HCT116 (cell line): ENCODE measurements around the gene RPL31. TPM values are rescaled to one million over a fixed set of nuclear protein-coding genes. Genes with fewer than 3 reads are reported as not detected.

Source experiments
- ATAC-seq: fragments of 200-7000 bp; cut with Tn5 transposase; 2 replicates; pipeline ENCODE4 v1.9.1; 2020; ENCODE audit warnings: mild to moderate bottlenecking, moderate library complexity
- BruUV-seq: library from RNA; stranded (reverse); fragments of 400-500 nt; replicated peaks from 2 replicates; lab custom pipeline; 2021; lab: Mats Ljungman, UMichigan
- CTCF ChIA-PET: fragments of 300-600 bp; sonication (Branson Sonifier 250); formaldehyde crosslinking; loops from one replicate; lab custom pipeline; 2021; ENCODE audit warnings: antibody characterized with exemption; lab: Charles Lee
- POLR2A ChIA-PET: fragments of 300-600, 350-600 bp; sonication (Branson Sonifier 250); formaldehyde crosslinking; loops from one replicate; lab custom pipeline; 2021; ENCODE audit warnings: antibody characterized with exemption; lab: Charles Lee
- RAD21 ChIA-PET, 2 experiments: fragments of 300-600 bp; sonication (Branson Sonifier 250); formaldehyde crosslinking; loops; one replicate each; lab custom pipeline; 2023; ENCODE audit warnings: low total read pairs in 2 of 2; ENCODE audit not compliant: uncharacterized antibody in 2 of 2, unreplicated experiment in 2 of 2, low non-redundant PET in 1 of 2; lab: Charles Lee
- DNase-seq: peaks from one replicate; pipeline ENCODE4 v3.0.0-alpha.2; 2010; ENCODE audit warnings: low read depth, low spot score
- H2AFZ ChIP-seq: fragments of 200-600 bp; shearing (Covaris generic), sonication (generic); 2 replicates; pipeline ENCODE4 v1.6.1; 2017; ENCODE audit warnings: low read depth, mixed run types, mixed read lengths, antibody characterized with exemption, low read length; ENCODE audit not compliant: poor library complexity, severe bottlenecking
- H3K27ac ChIP-seq: 2 replicates; pipeline ENCODE4 v1.5.1; 2012; ENCODE audit warnings: low read depth, low read length
- H3K27me3 ChIP-seq: fragments of 200-600 bp; sonication (generic); 2 replicates; pipeline ENCODE4 v1.6.1; 2016; ENCODE audit warnings: mixed run types, low read length, mixed read lengths; ENCODE audit not compliant: insufficient read depth
- H3K36me3 ChIP-seq, 2 experiments: fragments of 200-500 bp in 1 of 2; fragments of 200-600 bp in 1 of 2; sonication (Bioruptor generic) in 1 of 2; sonication (generic) in 1 of 2; 2 replicates each; pipeline versions ENCODE4 v1.5.1 to v1.6.1; 2014 to 2016; ENCODE audit warnings: low read length in 2 of 2, inconsistent platforms in 1 of 2, mixed read lengths in 1 of 2, mixed run types in 1 of 2; ENCODE audit not compliant: insufficient read depth in 2 of 2, control insufficient read depth in 1 of 2
- H3K4me1 ChIP-seq, 2 experiments: fragments of 200-600 bp in 1 of 2; sonication (generic) in 1 of 2; 2 replicates each; pipeline versions ENCODE4 v1.5.1 to v1.6.1; 2012 to 2017; ENCODE audit warnings: low read length in 2 of 2, inconsistent platforms in 1 of 2, mild to moderate bottlenecking in 1 of 2, mixed read lengths in 1 of 2, mixed run types in 1 of 2, moderate library complexity in 1 of 2; ENCODE audit not compliant: insufficient read depth in 2 of 2, control insufficient read depth in 1 of 2
- H3K4me2 ChIP-seq: fragments of 200-600 bp; sonication (generic); 2 replicates; pipeline ENCODE4 v1.6.1; 2017; ENCODE audit warnings: mixed run types, low read length, mixed read lengths
- H3K4me3 ChIP-seq, 2 experiments: fragments of 200-600 bp in 1 of 2; sonication (generic) in 1 of 2; replicated peaks in 1 of 2; 2 replicates each; pipeline ENCODE4 v1.5.1; 2011 to 2016; ENCODE audit warnings: low read length in 2 of 2, control low read depth in 1 of 2, low read depth in 1 of 2, mild to moderate bottlenecking in 1 of 2, mixed read lengths in 1 of 2, mixed run types in 1 of 2
- H3K79me2 ChIP-seq: fragments of 200-600 bp; sonication (generic); 2 replicates; pipeline ENCODE4 v1.6.1; 2017; ENCODE audit warnings: mild to moderate bottlenecking, mixed run types, low read length, moderate library complexity, mixed read lengths; ENCODE audit not compliant: insufficient read depth
- H3K9ac ChIP-seq: fragments of 200-600 bp; sonication (generic); 2 replicates; pipeline ENCODE4 v1.6.1; 2016; ENCODE audit warnings: low read length, mixed read lengths
- H3K9me2 ChIP-seq: fragments of 200-600 bp; sonication (generic), shearing (Covaris generic); 2 replicates; pipeline ENCODE4 v1.6.1; 2017; ENCODE audit warnings: mixed run types, mild to moderate bottlenecking, moderate library complexity; ENCODE audit not compliant: insufficient read depth
- H3K9me3 ChIP-seq, 2 experiments: fragments of 200-500 bp in 1 of 2; fragments of 200-600 bp in 1 of 2; sonication (Bioruptor generic) in 1 of 2; sonication (generic) in 1 of 2; 2 replicates each; pipeline ENCODE4 v1.6.1; 2014 to 2017; ENCODE audit warnings: low read length in 2 of 2, mixed read lengths in 2 of 2, inconsistent platforms in 1 of 2, low read depth in 1 of 2, mild to moderate bottlenecking in 1 of 2, mixed run types in 1 of 2, moderate library complexity in 1 of 2; ENCODE audit not compliant: control insufficient read depth in 1 of 2, insufficient read depth in 1 of 2
- H4K20me1 ChIP-seq: fragments of 200-600 bp; sonication (generic), shearing (Covaris generic); 2 replicates; pipeline ENCODE4 v1.6.1; 2017; ENCODE audit warnings: mixed run types, mild to moderate bottlenecking, moderate library complexity; ENCODE audit not compliant: insufficient read depth
- ATF3 ChIP-seq: IDR thresholded peaks from 2 replicates; pipeline ENCODE4 v1.6.1; 2012
- CEBPB ChIP-seq: IDR thresholded peaks from 2 replicates; pipeline ENCODE4 v1.6.1; 2012; ENCODE audit warnings: low read depth
- FOSL1 ChIP-seq: IDR thresholded peaks from 2 replicates; pipeline ENCODE4 v1.6.1; 2012; ENCODE audit warnings: low read depth
- JUND ChIP-seq: IDR thresholded peaks from 2 replicates; pipeline ENCODE4 v1.6.1; 2012
- POLR2A ChIP-seq: IDR thresholded peaks from 2 replicates; pipeline ENCODE4 v1.7.0; 2011; ENCODE audit warnings: borderline replicate concordance; ENCODE audit not compliant: insufficient read depth, insufficient read length; ENCODE audit errors: extremely low read depth
- POLR2AphosphoS5 ChIP-seq: IDR thresholded peaks from 2 replicates; pipeline ENCODE4 v1.6.1; 2011; ENCODE audit warnings: mild to moderate bottlenecking, low read depth, low read length, moderate library complexity
- SIN3A ChIP-seq: IDR thresholded peaks from 2 replicates; pipeline ENCODE4 v1.6.1; 2012; ENCODE audit warnings: low read depth
- ZNF274 ChIP-seq: fragments of 200-500 bp; sonication (Bioruptor generic); IDR thresholded peaks from 2 replicates; pipeline ENCODE4 v1.6.1; 2014; ENCODE audit warnings: mild to moderate bottlenecking, low read depth, low read length, inconsistent platforms
- intact Hi-C: fragments of 100-400 bp; cut with micrococcal nuclease; formaldehyde crosslinking; loops from 2 replicates; pipeline ENCODE4 v1.10.0; 2022
- total RNA-seq: library from RNA; stranded (reverse); gene quantifications from one replicate; pipeline ENCODE4 v1.2.1, GENCODE V29; 2021; ENCODE audit not compliant: unreplicated experiment

The RPL31 gene
- total RNA-seq, 1 experiment from 2014 or later, result 1,340 TPM

DNA sequence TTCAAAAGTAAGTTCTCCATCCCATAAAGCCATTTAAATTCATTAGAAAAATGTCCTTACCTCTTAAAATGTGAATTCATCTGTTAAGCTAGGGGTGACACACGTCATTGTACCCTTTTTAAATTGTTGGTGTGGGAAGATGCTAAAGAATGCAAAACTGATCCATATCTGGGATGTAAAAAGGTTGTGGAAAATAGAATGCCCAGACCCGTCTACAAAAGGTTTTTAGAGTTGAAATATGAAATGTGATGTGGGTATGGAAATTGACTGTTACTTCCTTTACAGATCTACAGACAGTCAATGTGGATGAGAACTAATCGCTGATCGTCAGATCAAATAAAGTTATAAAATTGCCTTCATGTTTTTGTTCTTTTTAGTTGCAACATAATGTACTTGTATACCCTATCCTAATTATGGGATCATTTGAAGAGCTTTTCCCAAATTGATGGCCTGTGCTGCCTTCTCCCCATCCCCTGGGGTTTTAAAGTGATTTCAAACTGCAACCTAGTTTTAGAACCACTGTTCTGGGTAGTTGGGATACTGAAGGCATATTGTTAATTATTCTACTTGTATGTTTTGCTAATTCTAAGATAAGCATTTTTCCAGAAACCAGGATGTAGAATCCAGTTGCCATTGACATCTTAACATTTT is 4.1 kb downstream of the RPL31 start:
- Histone ChIP-seq H4K20me1 (peaks cover 43% of the 10 kb centered on the region; the same call in 1 of the 2 replicates), H3K27me3 (no peaks in the 10 kb centered on the region), H2AFZ (no peak overlapping the region), H3K4me2 (no peak overlapping the region), H3K4me1 (peaks cover 9 to 19% of the 10 kb centered on the region in 2 experiments), H3K9ac (no peak overlapping the region), H3K36me3 (peaks cover 39 to 62% of the 10 kb centered on the region in 2 experiments), H3K4me3 (no peak overlapping the region), H3K9me3 (no peaks in the 10 kb centered on the region), H3K79me2 (peaks cover 59% of the 10 kb centered on the region), H3K9me2 (no peaks in the 10 kb centered on the region), H3K27ac (peak overlapping the region; percentile 8; the same call in 1 of the 2 replicates)
- BruUV-seq, result no TSS peak
- no peak for ATAC-seq
- intact Hi-C loops, result no loop called here
- POLR2A ChIA-PET, result interaction anchor here (1.9 kb wide), 1 partner anchor 276 kb away, joined by 7 read pairs; no protein-coding TSS in a partner anchor
- TF ChIP-seq SIN3A (0 out of 2 replicates have a peak, but pooled peaks have one; percentile 26), CEBPB (no peak)
- RAD21 ChIA-PET, result no interaction called here
- CTCF ChIA-PET, result interaction anchor here (1.1 kb wide), 1 partner anchor 400 kb away, joined by 3 read pairs; no protein-coding TSS in a partner anchor
- DNase-seq, result no peak

- peaks cover 57% of the 10 kb centered on the region; the same call in 1 of the 2 replicates for H4K20me1 ChIP-seq
- H3K9me2 ChIP-seq, result no peaks in the 10 kb centered on the region
- ChIA-PET CTCF (interaction anchor here (1.0 to 2.7 kb wide), 3 partner anchors 145 to 402 kb away, joined by 3 to 14 read pairs (median 5); no protein-coding TSS in a partner anchor), RAD21 (interaction anchor here in 1 of 2 experiments (0.7 kb wide), 1 partner anchor 348 kb away, joined by 4 read pairs; no protein-coding TSS in a partner anchor), POLR2A (interaction anchor here (1.4 kb wide), 1 partner anchor 398 kb away, joined by 3 read pairs; no protein-coding TSS in a partner anchor)
- intact Hi-C loops, result no loop called here
- no peaks in the 10 kb centered on the region for H3K9me3 ChIP-seq
- DNase-seq, result no peak
- H3K27ac ChIP-seq, result peak overlapping the region; percentile 20; the same call in 1 of the 2 replicates
- peaks cover 2 to 11% of the 10 kb centered on the region in 2 experiments; a peak in 3 of 4 replicates for H3K4me1 ChIP-seq
- H3K79me2 ChIP-seq, result peaks cover 53% of the 10 kb centered on the region
- BruUV-seq, result TSS peak; percentile 39
- no peak overlapping the region for H3K4me3 ChIP-seq
- peaks cover 42 to 60% of the 10 kb centered on the region in 2 experiments for H3K36me3 ChIP-seq
- no peak overlapping the region for H3K4me2 ChIP-seq
- ATAC-seq, result peak; percentile 48
- no peak overlapping the region for H2AFZ ChIP-seq
- no peak overlapping the region for H3K9ac ChIP-seq
- TF ChIP-seq ZNF274 (no peak), FOSL1 (no peak), POLR2AphosphoS5 (peak; percentile 65), ATF3 (no peak), POLR2A (no peak), JUND (peak; percentile 3; the same call in 1 of the 2 replicates)
- H3K27me3 ChIP-seq, result no peaks in the 10 kb centered on the region
These were observed 5.6 kb downstream of the RPL31 start for GRCh38 chr2:101007415-101008345.
